ENCODE results near the gene RAI1. TPM values are rescaled to one million over a fixed set of nuclear protein-coding genes. Genes with fewer than 3 reads are reported as not detected.

RAI1 gene
- total RNA-seq, 1 donor = 9.1 TPM

DNA sequence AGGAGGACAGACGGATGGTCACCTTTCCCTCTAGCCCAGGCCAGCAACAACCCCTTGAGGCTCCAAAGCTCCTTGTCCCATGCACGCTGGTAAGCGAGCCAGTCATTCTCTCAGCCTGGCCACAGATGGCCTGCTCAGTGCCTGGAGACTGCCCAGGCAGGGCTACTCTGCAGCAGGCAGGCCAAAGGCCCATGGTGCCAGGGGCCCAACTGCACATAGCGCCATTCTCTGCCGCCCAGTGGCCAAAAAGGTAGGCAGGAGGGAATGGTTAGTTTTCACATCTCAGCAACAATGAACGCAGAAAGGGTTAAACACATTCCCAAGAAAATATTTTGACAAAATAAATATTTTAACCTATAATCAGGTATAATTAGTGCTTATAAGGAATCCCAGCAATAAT lies 163.2 kb downstream of the RAI1 start:
- H3K4me3 ChIP-seq (ENCODE audit: low read depth, low read length) = no peak overlapping the region
- DNase-seq (ENCODE audit: low read depth) = no peak
- TF ChIP-seq, protein P1, sequence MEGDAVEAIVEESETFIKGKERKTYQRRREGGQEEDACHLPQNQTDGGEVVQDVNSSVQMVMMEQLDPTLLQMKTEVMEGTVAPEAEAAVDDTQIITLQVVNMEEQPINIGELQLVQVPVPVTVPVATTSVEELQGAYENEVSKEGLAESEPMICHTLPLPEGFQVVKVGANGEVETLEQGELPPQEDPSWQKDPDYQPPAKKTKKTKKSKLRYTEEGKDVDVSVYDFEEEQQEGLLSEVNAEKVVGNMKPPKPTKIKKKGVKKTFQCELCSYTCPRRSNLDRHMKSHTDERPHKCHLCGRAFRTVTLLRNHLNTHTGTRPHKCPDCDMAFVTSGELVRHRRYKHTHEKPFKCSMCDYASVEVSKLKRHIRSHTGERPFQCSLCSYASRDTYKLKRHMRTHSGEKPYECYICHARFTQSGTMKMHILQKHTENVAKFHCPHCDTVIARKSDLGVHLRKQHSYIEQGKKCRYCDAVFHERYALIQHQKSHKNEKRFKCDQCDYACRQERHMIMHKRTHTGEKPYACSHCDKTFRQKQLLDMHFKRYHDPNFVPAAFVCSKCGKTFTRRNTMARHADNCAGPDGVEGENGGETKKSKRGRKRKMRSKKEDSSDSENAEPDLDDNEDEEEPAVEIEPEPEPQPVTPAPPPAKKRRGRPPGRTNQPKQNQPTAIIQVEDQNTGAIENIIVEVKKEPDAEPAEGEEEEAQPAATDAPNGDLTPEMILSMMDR (IDR thresholded peaks at IDR 0.05; ENCODE audit: insufficient read depth, low read length) = no peak

DNA sequence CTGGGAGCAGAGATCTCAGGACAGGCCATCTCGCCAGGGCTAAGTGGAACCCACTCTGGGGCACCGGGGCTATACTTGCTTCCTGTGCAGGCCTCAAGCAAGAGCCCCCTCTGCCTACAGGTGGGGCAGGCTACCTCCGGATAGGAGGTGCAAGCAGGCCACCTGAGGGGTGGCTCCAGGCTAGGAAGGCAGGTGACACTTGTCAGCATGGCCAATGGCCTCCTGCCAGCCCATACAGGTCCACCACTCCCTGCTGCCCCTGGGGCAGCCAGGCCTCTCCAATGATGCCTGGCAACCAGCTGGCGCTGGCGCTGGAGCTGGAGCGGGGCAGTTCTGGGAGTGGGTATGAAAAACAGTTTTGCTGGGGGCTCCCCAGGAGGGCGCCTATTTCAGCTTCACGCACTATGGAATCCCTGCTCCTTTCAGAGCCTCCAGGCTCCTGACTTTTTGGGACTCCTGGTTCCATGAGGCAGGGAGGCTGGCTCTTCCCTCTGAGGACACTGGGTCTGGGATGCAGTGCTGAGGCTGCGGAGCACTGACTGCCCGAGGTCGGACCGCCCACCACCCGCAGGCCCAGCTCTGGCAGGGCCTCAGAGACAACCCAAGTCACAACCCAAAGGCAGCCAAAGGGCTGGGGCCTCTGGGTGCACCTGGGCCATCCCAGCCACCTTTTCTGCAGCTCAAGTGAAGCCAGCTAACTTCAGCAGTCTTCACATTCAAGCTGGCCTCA lies 164.0 kb downstream of the RAI1 start:
- TF ChIP-seq, protein P1 (IDR thresholded peaks at IDR 0.05; ENCODE audit: insufficient read depth, low read length) = no peak
- DNase-seq (ENCODE audit: low read depth) = no peak
- no peak overlapping the region for H3K4me3 ChIP-seq (ENCODE audit: low read depth, low read length)

DNA sequence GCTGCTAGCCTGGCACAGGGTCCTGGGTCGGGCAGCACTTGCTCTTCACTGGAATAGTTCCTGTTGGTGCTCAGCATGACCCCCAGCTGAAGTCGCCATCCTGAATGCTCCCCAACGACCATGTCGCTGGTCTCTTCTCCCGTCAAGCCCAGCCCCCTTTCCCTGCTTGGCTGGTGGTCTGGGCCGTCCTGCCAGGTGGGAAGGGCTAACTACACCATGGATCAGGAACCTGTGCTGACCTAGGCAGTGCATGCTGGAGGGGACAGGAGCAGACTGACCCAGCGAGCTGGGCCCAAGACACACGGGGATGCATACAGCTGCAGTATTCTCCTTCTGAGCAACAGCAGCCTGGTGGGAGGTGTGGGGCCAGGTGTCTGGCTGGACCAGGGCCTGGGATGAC lies 164.7 kb downstream of the RAI1 start:
- no peak for DNase-seq (ENCODE audit: low read depth)
- TF ChIP-seq, protein P1 (IDR thresholded peaks at IDR 0.05; ENCODE audit: insufficient read depth, low read length) = no peak
- no peak overlapping the region for H3K4me3 ChIP-seq (ENCODE audit: low read depth, low read length)

DNA sequence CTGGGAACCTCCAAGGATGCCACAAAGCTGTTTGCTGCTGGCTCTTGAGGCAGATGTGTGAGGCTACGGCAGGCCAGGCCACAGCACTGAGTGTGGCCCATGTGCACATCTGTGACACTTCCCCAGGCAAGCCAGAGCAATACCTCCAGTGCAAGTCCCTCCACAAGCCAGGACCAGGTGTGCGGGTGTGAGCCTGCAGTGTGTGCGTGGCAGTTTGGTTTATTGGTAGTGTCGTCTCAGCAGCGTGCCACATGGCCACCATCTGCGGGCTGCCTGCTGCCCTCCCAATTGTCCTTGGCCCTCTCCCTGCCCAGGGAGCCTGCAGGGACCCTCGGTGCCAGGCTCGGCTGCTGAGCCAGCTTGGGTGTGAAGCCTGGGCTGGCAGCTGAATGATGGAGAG lies 165.4 kb downstream of the RAI1 start:
- DNase-seq (ENCODE audit: low read depth) = no peak
- TF ChIP-seq, protein P1 (IDR thresholded peaks at IDR 0.05; ENCODE audit: insufficient read depth, low read length) = no peak
- no peak overlapping the region for H3K4me3 ChIP-seq (ENCODE audit: low read depth, low read length)

DNA sequence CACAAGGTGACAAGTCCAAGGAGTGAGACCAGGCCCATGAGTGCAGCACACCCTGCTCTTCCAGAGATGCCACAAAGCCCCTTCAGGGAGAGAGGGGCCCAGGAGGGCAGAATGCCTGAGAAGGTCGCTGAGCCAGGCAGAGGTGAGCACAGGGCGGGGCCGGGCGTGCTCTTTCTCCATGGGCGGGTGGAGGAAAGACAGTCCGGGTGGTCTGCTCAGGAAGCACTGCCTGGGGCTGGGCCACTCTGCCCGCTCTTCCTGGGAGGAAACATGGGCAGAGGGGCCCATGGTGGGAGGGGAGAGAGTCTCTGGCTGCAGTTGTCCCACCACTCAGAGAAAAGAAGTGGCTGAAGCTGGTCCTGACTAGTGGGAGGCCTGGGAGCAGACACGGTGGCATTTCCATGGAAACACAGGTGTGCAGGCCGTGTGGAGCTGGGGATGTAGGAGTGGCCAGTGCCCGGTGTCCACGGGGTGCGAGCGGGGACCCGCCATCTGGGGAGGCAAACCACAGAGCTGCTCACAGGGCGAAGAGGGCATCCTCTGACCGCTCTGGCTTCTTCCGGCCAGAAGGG lies 165.9 kb downstream of the RAI1 start:
- H3K4me3 ChIP-seq (ENCODE audit: low read depth, low read length) = no peak overlapping the region
- TF ChIP-seq, protein P1 (IDR thresholded peaks at IDR 0.05; ENCODE audit: insufficient read depth, low read length) = no peak
- no peak for DNase-seq (ENCODE audit: low read depth)

DNA sequence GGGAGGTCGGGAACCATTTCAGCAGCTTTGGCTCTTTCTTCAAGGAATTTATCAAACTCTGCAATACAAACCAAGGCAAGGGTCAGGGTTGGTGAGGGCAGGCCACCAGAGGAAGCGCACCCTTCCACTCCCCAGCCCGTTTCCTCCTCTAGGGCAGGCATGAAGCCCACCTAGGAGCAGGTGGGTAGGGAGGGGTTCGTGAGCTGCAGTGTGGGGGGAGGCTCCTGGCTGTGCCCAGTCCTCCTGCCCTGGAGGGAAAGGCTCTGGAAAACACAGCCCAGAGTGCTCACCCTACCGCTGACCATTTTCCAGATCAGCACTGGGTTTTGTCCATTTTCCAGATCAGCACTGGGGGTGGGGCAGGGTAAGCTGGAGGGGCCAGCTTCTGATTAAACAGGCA lies 166.5 kb downstream of the RAI1 start:
- H3K4me3 ChIP-seq (ENCODE audit: low read depth, low read length) = no peak overlapping the region
- no peak for DNase-seq (ENCODE audit: low read depth)
- TF ChIP-seq, protein P1 (IDR thresholded peaks at IDR 0.05; ENCODE audit: insufficient read depth, low read length) = no peak

Data from fibroblast of the aortic adventitia (primary cell).